Measurements from ENCODE around the gene LKAAEAR1.

- TF ChIP-seq CTCF (IDR thresholded peaks at IDR 0.05) (no peak), POLR2A (IDR thresholded peaks at IDR 0.05) (no peak)
Observed at GRCh38 chr20:64095455-64095854, 11.3 kb upstream of the LKAAEAR1 start.
